ENCODE data around the gene SCARF2. TPM values are rescaled to one million over a fixed set of nuclear protein-coding genes. Genes with fewer than 3 reads are reported as not detected.
A peak's percentile ranks its signal among the peaks of the same experiment; 100 is the strongest.

SCARF2 gene
- total RNA-seq, 1 donor from 2014 or later = 47.2 TPM

GRCh38 chr22:20434773-20435172 lies 2.9 kb downstream of the SCARF2 start:
- Mint-ChIP-seq H3K9me3 (no peaks in the 10 kb centered on the region), H3K4me3 (peak overlapping the region; percentile 25), H3K27me3 (ENCODE audit: low read depth) (peaks cover 14% of the 10 kb centered on the region), H3K4me1 (peaks cover 33% of the 10 kb centered on the region), H3K36me3 (peaks cover 3% of the 10 kb centered on the region), H3K27ac (peak overlapping the region; percentile 48)
- no peak for DNase-seq (ENCODE audit: low spot score in 2 of 2, unreplicated experiment in 2 of 2)
- TF ChIP-seq, protein P1, sequence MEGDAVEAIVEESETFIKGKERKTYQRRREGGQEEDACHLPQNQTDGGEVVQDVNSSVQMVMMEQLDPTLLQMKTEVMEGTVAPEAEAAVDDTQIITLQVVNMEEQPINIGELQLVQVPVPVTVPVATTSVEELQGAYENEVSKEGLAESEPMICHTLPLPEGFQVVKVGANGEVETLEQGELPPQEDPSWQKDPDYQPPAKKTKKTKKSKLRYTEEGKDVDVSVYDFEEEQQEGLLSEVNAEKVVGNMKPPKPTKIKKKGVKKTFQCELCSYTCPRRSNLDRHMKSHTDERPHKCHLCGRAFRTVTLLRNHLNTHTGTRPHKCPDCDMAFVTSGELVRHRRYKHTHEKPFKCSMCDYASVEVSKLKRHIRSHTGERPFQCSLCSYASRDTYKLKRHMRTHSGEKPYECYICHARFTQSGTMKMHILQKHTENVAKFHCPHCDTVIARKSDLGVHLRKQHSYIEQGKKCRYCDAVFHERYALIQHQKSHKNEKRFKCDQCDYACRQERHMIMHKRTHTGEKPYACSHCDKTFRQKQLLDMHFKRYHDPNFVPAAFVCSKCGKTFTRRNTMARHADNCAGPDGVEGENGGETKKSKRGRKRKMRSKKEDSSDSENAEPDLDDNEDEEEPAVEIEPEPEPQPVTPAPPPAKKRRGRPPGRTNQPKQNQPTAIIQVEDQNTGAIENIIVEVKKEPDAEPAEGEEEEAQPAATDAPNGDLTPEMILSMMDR (IDR thresholded peaks at IDR 0.05; ENCODE audit: unreplicated experiment) = no peak

DNA sequence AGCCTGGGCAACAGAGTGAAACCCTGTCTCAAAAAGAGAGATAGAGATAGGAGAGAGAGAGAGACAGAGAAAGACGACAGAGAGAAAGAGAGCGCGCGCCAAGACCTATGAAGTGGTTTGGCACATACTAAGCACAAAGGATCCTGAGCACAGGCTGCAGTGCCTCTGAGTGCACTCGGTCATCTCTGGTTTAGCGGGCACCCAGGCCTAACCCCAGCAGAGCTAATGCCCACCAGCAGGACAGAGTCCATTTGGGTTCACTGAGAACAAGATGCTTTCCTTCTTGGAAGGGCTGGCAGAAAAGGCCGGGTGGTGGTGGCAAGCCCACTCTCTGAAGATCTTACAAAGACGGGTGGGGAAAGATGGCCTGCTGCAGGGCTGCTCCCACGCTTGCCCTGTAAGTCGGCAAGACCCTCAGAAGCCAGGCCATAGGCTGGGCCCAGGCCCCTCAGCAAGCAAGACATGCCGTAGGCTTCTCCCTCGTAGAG lies 3.3 kb downstream of the SCARF2 start:
- H3K9me3 Mint-ChIP-seq = no peaks in the 10 kb centered on the region
- peaks cover 33% of the 10 kb centered on the region for H3K4me1 Mint-ChIP-seq
- peaks cover 14% of the 10 kb centered on the region for H3K27me3 Mint-ChIP-seq (ENCODE audit: low read depth)
- peaks cover 3% of the 10 kb centered on the region for H3K36me3 Mint-ChIP-seq
- peak overlapping the region; percentile 7 for H3K4me3 Mint-ChIP-seq
- TF ChIP-seq, protein P1 (IDR thresholded peaks at IDR 0.05; ENCODE audit: unreplicated experiment) = no peak
- DNase-seq (ENCODE audit: low spot score in 2 of 2, unreplicated experiment in 2 of 2) = no peak
- H3K27ac Mint-ChIP-seq = peak overlapping the region; percentile 77

DNA sequence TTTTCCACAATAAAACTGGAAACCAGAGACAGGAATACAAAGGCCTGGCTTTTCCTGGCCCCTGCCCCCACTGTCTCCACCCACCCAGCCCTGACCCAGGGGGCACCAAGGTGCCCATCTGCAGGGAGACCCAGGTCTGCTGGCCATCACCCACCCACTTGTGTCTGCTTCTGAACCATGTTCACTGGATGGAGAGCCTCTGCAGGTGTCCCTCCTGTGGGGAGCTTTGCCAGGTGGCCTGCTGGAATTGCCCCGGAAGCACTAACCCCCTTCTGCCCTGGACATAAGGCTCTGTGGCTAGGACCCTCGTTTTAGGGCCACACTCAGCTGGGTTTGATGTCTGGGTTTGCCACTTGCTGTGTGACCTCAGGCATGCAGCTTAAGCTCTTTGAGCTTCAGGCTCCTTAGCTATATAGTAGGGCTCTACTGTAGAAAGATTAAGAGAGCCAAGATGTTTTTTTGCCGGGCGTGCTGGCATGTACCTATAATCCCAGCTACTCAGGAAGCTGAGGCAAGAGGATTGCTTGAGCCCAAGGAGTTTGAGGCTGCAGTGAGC lies 3.9 kb downstream of the SCARF2 start:
- Mint-ChIP-seq H3K27ac (peak overlapping the region; percentile 77), H3K9me3 (no peaks in the 10 kb centered on the region), H3K36me3 (peaks cover 6% of the 10 kb centered on the region), H3K4me3 (peak overlapping the region; percentile 7), H3K27me3 (ENCODE audit: low read depth) (peaks cover 16% of the 10 kb centered on the region), H3K4me1 (peaks cover 33% of the 10 kb centered on the region)
- DNase-seq (ENCODE audit: low spot score in 2 of 2, unreplicated experiment in 2 of 2) = no peak
- TF ChIP-seq, protein P1 (IDR thresholded peaks at IDR 0.05; ENCODE audit: unreplicated experiment) = no peak

DNA sequence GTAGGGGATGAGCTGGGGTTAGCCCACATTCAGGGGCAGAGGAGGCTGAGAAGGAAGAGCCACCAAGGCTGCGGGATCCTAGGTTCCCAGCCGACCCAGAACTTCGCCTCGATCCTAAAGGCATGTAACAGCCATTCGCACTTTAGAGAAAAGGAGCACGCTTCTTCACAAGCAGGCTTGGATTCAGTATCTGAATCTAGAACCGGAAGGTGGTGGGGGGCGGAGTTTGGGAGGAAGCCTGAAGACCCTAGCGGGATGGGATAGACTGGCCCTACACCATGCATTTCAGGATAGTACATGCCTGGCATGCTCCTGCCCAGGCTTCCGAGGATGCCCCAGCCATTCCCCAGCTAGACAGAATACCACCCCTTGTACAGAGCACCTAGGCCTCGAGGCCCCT lies 4.4 kb downstream of the SCARF2 start:
- peaks cover 29% of the 10 kb centered on the region for H3K4me1 Mint-ChIP-seq
- H3K27me3 Mint-ChIP-seq (ENCODE audit: low read depth) = peaks cover 16% of the 10 kb centered on the region
- H3K4me3 Mint-ChIP-seq = no peak overlapping the region
- DNase-seq (ENCODE audit: low spot score in 2 of 2, unreplicated experiment in 2 of 2) = no peak
- TF ChIP-seq, protein P1 (IDR thresholded peaks at IDR 0.05; ENCODE audit: unreplicated experiment) = no peak
- no peak overlapping the region for H3K27ac Mint-ChIP-seq
- H3K36me3 Mint-ChIP-seq = peaks cover 10% of the 10 kb centered on the region
- H3K9me3 Mint-ChIP-seq = no peaks in the 10 kb centered on the region

GRCh38 chr22:20432244-20432686 lies 5.4 kb downstream of the SCARF2 start:
- DNase-seq (ENCODE audit: low spot score in 2 of 2, unreplicated experiment in 2 of 2) = no peak
- Mint-ChIP-seq H3K27ac (no peak overlapping the region), H3K36me3 (peaks cover 13% of the 10 kb centered on the region), H3K4me1 (peaks cover 28% of the 10 kb centered on the region), H3K9me3 (no peaks in the 10 kb centered on the region), H3K4me3 (peak overlapping the region; percentile 55), H3K27me3 (ENCODE audit: low read depth) (peaks cover 16% of the 10 kb centered on the region)
- TF ChIP-seq, protein P1 (IDR thresholded peaks at IDR 0.05; ENCODE audit: unreplicated experiment) = no peak

All from mesothelial cell of epicardium (in vitro differentiated cells).